GM12878 (cell line): ENCODE results near the gene ITPRIP. TPM values are rescaled to one million over a fixed set of nuclear protein-coding genes. Genes with fewer than 3 reads are reported as not detected.

Experiments used
- ATF2 ChIP-seq: IDR thresholded peaks from 2 replicates; pipeline ENCODE4 v1.6.1; 2012; ENCODE audit warnings: low read length, inconsistent platforms
- ATF7 ChIP-seq: fragments of 450-650 bp; IDR thresholded peaks from 2 replicates; pipeline ENCODE4 v1.6.1; 2016; ENCODE audit warnings: low read depth, mild to moderate bottlenecking
- DPF2 ChIP-seq: fragments of 450-650 bp; IDR thresholded peaks from 2 replicates; pipeline ENCODE4 v1.6.1; 2017; ENCODE audit warnings: mild to moderate bottlenecking
- E2F8 ChIP-seq: fragments of 450-650 bp; IDR thresholded peaks from 2 replicates; pipeline ENCODE4 v1.6.1; 2018; ENCODE audit warnings: mild to moderate bottlenecking, low read depth, moderate library complexity; ENCODE audit not compliant: partially characterized antibody
- EZH2 ChIP-seq: IDR thresholded peaks from 2 replicates; pipeline ENCODE4 v1.6.1; 2012; ENCODE audit warnings: low read depth, mild to moderate bottlenecking, control low read depth, inconsistent platforms, low read length, borderline replicate concordance; ENCODE audit not compliant: control insufficient read depth
- HDAC2 ChIP-seq: fragments of 200-600 bp; sonication (generic); IDR thresholded peaks from 2 replicates; pipeline ENCODE4 v1.6.1; 2017
- IRF4 ChIP-seq: IDR thresholded peaks from 2 replicates; pipeline ENCODE4 v1.6.1; 2011; ENCODE audit warnings: low read depth, low read length
- JUNB ChIP-seq: IDR thresholded peaks from 2 replicates; pipeline ENCODE4 v1.6.1; 2016; ENCODE audit warnings: antibody characterized with exemption, mild to moderate bottlenecking
- MAX ChIP-seq: IDR thresholded peaks from 2 replicates; pipeline ENCODE4 v1.6.1; 2012; ENCODE audit warnings: low read depth, low read length, improper control_type of control experiment
- NFIC ChIP-seq: IDR thresholded peaks from 2 replicates; pipeline ENCODE4 v1.6.1; 2012; ENCODE audit warnings: low read depth, mild to moderate bottlenecking, inconsistent platforms, low read length, moderate library complexity
- NFYA ChIP-seq: IDR thresholded peaks from 2 replicates; pipeline ENCODE4 v1.6.1; 2011; ENCODE audit warnings: low read depth, mild to moderate bottlenecking, low read length, improper control_type of control experiment, borderline replicate concordance
- RAD21 ChIP-seq: IDR thresholded peaks from 2 replicates; pipeline ENCODE4 v1.6.1; 2011; ENCODE audit warnings: mild to moderate bottlenecking, low read depth, low read length, moderate library complexity; ENCODE audit not compliant: insufficient read depth
- RAD51 ChIP-seq: fragments of 450-650 bp; IDR thresholded peaks from 2 replicates; pipeline ENCODE4 v1.6.1; 2016; ENCODE audit warnings: moderate library complexity, mild to moderate bottlenecking, inconsistent platforms
- SIX5 ChIP-seq: IDR thresholded peaks from 2 replicates; pipeline ENCODE4 v1.6.1; 2011; ENCODE audit warnings: mild to moderate bottlenecking, low read depth, low read length, moderate library complexity; ENCODE audit not compliant: severe bottlenecking
- SMAD1 ChIP-seq: fragments of 450-650 bp; IDR thresholded peaks from 2 replicates; pipeline ENCODE4 v1.6.1; 2018; ENCODE audit warnings: mild to moderate bottlenecking, low read depth; ENCODE audit not compliant: partially characterized antibody
- SMARCA5 ChIP-seq: fragments of 450-650 bp; IDR thresholded peaks from 2 replicates; pipeline ENCODE4 v1.6.1; 2017; ENCODE audit warnings: mild to moderate bottlenecking
- STAT3 ChIP-seq: IDR thresholded peaks from 2 replicates; pipeline ENCODE4 v1.6.1; 2011; ENCODE audit warnings: low read depth, low read length, improper control_type of control experiment
- SUPT20H ChIP-seq: IDR thresholded peaks from 2 replicates; pipeline ENCODE4 v1.6.1; 2011; ENCODE audit warnings: low read depth, mild to moderate bottlenecking, low read length, moderate library complexity, borderline replicate concordance; ENCODE audit not compliant: control insufficient read depth
- TCF12 ChIP-seq: IDR thresholded peaks from 2 replicates; pipeline ENCODE4 v1.6.1; 2011; ENCODE audit warnings: low read depth, mild to moderate bottlenecking, low read length
- polyA plus RNA-seq, 11 experiments: library from polyadenylated mRNA; depleted of rRNA in 4 of 11; unstranded in 6 of 11; stranded (reverse) in 5 of 11; fragments of >200 nt; fragmentation: Nextera tagmentation in 4 of 11; fragmentation: Illumina TruSeq in 1 of 11; extraction: Ambion mirVana in 4 of 11; extraction: Trizol in 1 of 11; gene quantifications; 1 replicate in 1 of 11; 2 replicates in 10 of 11; pipeline versions ENCODE4 v1.2.1 to v1.2.3, GENCODE V29; 2011 to 2016; ENCODE audit warnings: inconsistent platforms in 2 of 11, missing spikeins in 2 of 11, low read depth in 1 of 11
- total RNA-seq, 4 experiments: library from RNA; depleted of rRNA in 3 of 4; stranded (reverse); fragments of >200 nt in 3 of 4; fragmentation: Illumina TruSeq in 1 of 4; extraction: Trizol in 1 of 4; gene quantifications; 2 replicates each; pipeline versions ENCODE4 v1.2.1 to v1.2.3, GENCODE V29; 2013 to 2021
- TF ChIP-seq, protein P1 (sequence below): fragments of 150-350 bp; IDR thresholded peaks from 2 replicates; pipeline ENCODE4 v1.6.1; 2014; ENCODE audit warnings: mild to moderate bottlenecking, low read depth, low read length
- TF ChIP-seq, protein P2 (sequence below): fragments of 450-650 bp; formaldehyde crosslinking; IDR thresholded peaks from 2 replicates; pipeline ENCODE4 v1.4.0; 2020; ENCODE audit warnings: mild to moderate bottlenecking, moderate library complexity
- TF ChIP-seq, protein P3 (sequence below): IDR thresholded peaks from 2 replicates; pipeline ENCODE4 v1.6.1; 2011; ENCODE audit warnings: low read depth, low read length, improper control_type of control experiment, borderline replicate concordance

Gene ITPRIP
- total and polyA plus RNA-seq, 10 of the 15 experiments (the other 5 are each of a cell fraction or from before 2014, with no cell fraction given): 0.82 to 10.4 (median 5.9) TPM

GRCh38 chr10:104351919-104352318, 13.7 kb upstream of the ITPRIP start (continued):
- TF ChIP-seq HDAC2 (no peak), SMAD1 (no peak), E2F8 (no peak), NFYA (no peak), DPF2 (peak; percentile 48; the same call in 1 of the 2 replicates), SMARCA5 (no peak), ATF2 (peak; percentile 77), SUPT20H (no peak), SIX5 (no peak), EZH2 (no peak), STAT3 (no peak), ATF7 (peak; percentile 31; the same call in 1 of the 2 replicates), JUNB (peak; percentile 78), IRF4 (no peak), NFIC (peak; percentile 43), TCF12 (no peak), RAD21 (no peak), RAD51 (no peak), MAX (no peak)
- TF ChIP-seq, protein P1, sequence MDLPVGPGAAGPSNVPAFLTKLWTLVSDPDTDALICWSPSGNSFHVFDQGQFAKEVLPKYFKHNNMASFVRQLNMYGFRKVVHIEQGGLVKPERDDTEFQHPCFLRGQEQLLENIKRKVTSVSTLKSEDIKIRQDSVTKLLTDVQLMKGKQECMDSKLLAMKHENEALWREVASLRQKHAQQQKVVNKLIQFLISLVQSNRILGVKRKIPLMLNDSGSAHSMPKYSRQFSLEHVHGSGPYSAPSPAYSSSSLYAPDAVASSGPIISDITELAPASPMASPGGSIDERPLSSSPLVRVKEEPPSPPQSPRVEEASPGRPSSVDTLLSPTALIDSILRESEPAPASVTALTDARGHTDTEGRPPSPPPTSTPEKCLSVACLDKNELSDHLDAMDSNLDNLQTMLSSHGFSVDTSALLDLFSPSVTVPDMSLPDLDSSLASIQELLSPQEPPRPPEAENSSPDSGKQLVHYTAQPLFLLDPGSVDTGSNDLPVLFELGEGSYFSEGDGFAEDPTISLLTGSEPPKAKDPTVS: no peak
- TF ChIP-seq, protein P2, sequence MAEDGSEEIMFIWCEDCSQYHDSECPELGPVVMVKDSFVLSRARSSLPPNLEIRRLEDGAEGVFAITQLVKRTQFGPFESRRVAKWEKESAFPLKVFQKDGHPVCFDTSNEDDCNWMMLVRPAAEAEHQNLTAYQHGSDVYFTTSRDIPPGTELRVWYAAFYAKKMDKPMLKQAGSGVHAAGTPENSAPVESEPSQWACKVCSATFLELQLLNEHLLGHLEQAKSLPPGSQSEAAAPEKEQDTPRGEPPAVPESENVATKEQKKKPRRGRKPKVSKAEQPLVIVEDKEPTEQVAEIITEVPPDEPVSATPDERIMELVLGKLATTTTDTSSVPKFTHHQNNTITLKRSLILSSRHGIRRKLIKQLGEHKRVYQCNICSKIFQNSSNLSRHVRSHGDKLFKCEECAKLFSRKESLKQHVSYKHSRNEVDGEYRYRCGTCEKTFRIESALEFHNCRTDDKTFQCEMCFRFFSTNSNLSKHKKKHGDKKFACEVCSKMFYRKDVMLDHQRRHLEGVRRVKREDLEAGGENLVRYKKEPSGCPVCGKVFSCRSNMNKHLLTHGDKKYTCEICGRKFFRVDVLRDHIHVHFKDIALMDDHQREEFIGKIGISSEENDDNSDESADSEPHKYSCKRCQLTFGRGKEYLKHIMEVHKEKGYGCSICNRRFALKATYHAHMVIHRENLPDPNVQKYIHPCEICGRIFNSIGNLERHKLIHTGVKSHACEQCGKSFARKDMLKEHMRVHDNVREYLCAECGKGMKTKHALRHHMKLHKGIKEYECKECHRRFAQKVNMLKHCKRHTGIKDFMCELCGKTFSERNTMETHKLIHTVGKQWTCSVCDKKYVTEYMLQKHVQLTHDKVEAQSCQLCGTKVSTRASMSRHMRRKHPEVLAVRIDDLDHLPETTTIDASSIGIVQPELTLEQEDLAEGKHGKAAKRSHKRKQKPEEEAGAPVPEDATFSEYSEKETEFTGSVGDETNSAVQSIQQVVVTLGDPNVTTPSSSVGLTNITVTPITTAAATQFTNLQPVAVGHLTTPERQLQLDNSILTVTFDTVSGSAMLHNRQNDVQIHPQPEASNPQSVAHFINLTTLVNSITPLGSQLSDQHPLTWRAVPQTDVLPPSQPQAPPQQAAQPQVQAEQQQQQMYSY (CRISPR knock-in tag): no peak
- TF ChIP-seq, protein P3, sequence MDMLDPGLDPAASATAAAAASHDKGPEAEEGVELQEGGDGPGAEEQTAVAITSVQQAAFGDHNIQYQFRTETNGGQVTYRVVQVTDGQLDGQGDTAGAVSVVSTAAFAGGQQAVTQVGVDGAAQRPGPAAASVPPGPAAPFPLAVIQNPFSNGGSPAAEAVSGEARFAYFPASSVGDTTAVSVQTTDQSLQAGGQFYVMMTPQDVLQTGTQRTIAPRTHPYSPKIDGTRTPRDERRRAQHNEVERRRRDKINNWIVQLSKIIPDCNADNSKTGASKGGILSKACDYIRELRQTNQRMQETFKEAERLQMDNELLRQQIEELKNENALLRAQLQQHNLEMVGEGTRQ: no peak
